C4-2B (cell line): ENCODE results near the gene ZBTB7A.

Experiments
- H3K27ac ChIP-seq: fragments of 450-650 bp; 2 replicates; pipeline ENCODE4 v1.5.1; 2017
- CTCF ChIP-seq: fragments of 450-650 bp; conservative IDR thresholded peaks from 2 replicates; pipeline ENCODE4 v1.5.1; 2017; ENCODE audit warnings: mild to moderate bottlenecking
- ZFX ChIP-seq: fragments of 450-650 bp; IDR thresholded peaks from 2 replicates; pipeline ENCODE4 v1.6.1; 2017

ZBTB7A gene

GRCh38 chr19:4083677-4084546 lies 17.2 kb upstream of the ZBTB7A start:
- H3K27ac ChIP-seq: peak overlapping the region; percentile 82
- peak; percentile 94; the same call in 1 of the 2 replicates for TF ChIP-seq ZFX
- no peak for TF ChIP-seq CTCF

- TF ChIP-seq ZFX: no peak
- no peak for TF ChIP-seq CTCF
Measured at GRCh38 chr19:4082172-4082571, 15.5 kb upstream of the ZBTB7A start.

GRCh38 chr19:4081441-4082129 lies 14.9 kb upstream of the ZBTB7A start:
- no peak for TF ChIP-seq CTCF
- TF ChIP-seq ZFX: no peak
- no peak overlapping the region; the same call in 1 of the 2 replicates for H3K27ac ChIP-seq

More at GRCh38 chr19:4082172-4082571, 15.5 kb upstream of the ZBTB7A start:
- no peak overlapping the region; the same call in 1 of the 2 replicates for H3K27ac ChIP-seq

- TF ChIP-seq ZFX: no peak
- no peak for TF ChIP-seq CTCF
- no peak overlapping the region for H3K27ac ChIP-seq
Measured at GRCh38 chr19:4080473-4080872, 13.8 kb upstream of the ZBTB7A start.

GRCh38 chr19:4077800-4078684 lies 11.3 kb upstream of the ZBTB7A start:
- TF ChIP-seq ZFX: no peak
- TF ChIP-seq CTCF: no peak
- H3K27ac ChIP-seq: no peak overlapping the region

- TF ChIP-seq ZFX (no peak), CTCF (no peak)
- H3K27ac ChIP-seq: no peak overlapping the region
Measured at GRCh38 chr19:4077007-4077374, 10.3 kb upstream of the ZBTB7A start.
